ENCODE measurements around the gene CIB4.
A peak's percentile ranks its signal among the peaks of the same experiment; 100 is the strongest.

Gene CIB4

DNA sequence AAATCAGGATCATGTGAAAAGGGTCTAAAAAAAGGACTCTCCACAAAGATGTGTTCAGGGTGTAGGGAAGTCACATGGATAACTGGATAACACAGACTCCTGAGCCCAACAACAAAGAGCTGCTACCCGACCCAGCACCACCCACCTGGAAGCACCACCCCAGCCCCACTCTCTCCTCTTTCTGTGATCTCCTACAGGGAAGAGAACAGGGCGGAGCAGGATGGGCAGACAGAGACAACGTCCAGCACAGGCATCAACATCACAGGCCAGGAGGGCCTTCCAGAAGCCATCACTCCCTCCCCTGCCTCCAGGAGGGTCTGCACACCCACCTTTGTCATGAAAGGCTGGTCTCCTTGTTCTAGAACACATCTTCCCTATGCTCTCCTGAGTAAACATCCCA, 1.3 kb upstream of the CIB4 start:
- no peak for DNase-seq (ENCODE audit: low spot score)

DNA sequence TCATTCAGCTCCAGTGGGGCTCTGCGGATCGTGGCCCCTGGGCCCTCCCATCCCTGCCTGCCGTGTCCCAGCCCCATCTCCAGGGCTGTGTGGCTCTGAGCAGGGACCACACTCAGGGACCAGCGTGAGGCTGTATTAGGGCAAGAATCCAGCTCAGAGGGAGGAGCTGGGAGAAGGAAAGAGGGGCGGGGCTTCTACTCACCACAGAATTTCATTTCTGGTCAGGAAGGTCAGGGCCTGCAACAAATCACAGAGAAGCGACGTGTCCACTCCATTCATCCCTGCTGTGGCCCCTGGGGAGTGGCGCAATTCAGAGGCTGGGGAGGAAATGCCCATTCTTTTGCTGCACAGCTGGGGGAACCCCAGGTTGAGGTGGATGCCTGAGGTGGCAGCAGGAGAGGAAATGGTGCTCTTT, 828 bp downstream of the CIB4 start:
- peak; percentile 79 for DNase-seq (ENCODE audit: low spot score)

DNA sequence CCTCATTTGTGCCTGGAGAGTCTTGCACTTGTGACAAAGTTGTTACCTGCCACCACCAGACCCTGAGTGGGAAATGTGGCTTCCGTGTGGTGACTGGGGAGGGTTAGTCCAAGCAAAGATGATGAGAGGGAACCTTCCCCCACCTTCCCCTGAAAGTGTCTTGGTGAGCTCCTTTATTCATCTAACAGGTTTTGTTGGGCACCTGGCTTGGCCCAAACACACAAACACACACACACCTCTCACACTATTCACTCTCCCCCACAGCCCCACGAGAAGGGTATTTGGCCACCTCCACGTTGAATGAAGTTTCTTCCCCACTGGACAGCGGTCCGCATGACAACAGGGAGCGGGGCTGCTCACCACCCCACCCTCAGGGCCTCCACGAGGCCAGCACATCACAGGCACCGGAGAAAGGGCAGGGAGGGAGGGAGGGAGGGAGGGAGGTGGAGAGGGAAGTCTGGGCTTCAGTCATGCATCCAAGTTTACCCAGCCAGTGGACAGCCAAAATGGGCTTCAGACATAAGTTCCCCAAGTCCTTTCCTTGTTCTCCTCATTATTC, 1.4 kb downstream of the CIB4 start:
- no peak for DNase-seq (ENCODE audit: low spot score)

DNA sequence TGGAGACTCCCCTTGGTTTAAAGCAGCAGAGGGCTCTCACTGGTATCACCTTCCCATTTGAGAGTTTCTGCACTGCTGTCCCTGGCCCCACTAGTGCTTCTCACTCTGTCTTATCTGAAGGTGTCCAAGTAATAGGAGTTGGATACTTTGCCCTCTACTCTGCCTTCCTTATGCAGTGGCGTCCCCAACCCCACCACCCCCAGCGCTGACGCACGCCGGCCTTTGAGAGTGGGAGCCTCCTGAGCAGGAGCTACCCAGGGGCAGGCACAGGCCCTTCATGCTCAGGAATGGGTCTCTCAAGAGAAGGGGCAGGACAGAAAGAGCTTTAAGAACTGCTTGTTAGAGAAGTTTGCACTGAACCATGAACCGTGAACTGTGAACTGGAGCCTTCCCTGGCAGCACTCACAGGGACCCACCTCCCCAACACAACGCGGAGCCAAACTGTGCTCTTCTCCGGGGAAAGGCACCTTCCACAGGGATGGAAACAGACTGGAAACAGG, 3.3 kb downstream of the CIB4 start:
- no peak for DNase-seq (ENCODE audit: low spot score)

DNA sequence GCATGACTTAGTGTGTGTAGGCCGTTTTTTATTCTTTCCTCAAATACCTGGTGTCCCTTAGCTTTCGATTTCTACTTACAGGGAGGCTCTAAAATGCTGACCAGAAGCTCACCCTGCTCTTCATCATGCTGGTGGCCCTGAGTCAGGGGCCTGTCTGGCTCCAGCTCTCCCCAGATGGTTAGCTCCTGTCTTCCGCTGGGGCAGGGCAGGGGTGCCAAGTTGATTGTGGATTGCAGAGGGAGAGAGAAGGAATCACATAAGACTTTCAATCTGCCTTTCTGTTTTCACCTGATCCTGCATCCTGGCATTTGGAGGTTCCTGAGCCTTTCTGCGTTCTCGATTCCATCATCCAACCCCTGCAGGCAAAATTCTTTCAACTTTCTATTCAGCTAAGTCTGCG, 4.2 kb downstream of the CIB4 start:
- DNase-seq (ENCODE audit: low spot score) = no peak

DNA sequence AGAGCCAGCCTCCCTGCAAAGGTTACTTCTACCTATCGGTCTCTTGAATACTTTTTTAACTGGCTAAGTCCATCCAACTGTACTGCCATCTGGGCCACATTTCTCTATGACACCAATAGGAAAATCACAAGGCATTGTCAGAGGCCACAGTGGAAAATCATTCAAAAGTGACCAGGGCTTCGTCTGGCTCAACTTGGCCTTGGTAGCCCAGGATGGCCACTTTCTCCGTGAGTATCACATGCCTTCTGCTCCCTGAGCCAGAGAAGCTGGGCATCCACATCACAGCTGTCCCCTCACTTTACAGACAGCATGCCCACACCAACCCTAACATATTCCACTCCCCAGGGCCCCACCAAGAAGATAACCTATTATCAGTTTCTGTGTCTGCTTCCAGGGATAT, 5.8 kb downstream of the CIB4 start:
- no peak for DNase-seq (ENCODE audit: low spot score)

DNA sequence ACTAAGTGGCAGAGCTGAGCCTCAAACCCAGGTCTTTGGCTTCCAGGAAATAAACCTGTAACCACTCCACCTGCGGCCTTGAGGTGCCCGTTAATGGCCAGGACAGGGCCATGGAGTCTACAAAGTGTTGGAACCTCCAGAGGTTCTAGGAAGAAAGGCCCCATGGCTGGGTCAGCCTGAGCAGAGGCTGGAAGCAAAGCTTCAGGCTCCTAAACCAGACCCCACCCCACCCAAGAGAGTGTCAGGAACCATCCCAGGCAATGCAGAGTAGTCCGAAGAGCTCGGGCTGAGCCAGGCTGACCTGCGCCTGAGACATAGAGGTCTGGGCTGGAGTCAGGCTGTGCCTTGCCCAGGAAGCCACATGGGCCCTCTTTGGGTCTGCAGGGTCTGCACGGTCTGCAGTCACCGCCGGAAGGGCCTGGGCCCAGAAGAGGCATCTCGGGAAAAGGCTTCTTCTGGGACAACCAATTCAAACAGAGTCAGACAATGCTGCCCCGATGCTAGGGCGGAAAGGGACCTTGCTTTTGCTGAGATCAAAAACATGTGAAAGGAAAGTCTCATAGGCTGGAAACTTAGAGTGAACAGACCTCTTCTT, 6.4 kb downstream of the CIB4 start:
- DNase-seq (ENCODE audit: low spot score) = no peak

DNA sequence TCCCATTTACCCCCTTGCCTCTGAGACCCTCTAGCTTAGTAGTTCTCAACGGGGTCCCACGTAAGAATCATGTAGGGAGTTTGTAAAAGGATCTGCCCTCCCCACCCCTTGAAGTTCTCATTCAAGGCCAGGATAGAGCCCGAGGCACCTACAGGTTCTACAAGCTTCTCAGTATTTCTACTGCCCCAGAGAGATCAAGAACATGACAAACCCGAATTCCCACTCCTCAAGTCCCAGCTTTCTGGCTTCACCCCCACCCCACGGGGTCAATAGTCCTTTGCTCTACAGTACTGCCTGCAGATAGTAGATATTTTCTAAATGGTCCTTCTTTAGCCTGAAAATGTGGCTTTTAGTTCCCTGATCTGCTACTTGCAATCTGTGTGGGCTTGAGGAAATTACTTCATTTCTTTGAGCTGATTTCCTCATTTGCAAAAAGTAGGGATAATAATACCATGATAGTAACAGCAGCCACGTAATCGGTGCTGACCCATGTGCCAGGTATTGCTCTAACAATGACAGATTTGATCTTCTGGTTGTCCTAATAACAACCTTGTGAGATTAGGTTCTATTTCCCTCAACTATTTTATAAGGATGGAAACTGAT, 7.1 kb downstream of the CIB4 start:
- DNase-seq (ENCODE audit: low spot score) = no peak

DNA sequence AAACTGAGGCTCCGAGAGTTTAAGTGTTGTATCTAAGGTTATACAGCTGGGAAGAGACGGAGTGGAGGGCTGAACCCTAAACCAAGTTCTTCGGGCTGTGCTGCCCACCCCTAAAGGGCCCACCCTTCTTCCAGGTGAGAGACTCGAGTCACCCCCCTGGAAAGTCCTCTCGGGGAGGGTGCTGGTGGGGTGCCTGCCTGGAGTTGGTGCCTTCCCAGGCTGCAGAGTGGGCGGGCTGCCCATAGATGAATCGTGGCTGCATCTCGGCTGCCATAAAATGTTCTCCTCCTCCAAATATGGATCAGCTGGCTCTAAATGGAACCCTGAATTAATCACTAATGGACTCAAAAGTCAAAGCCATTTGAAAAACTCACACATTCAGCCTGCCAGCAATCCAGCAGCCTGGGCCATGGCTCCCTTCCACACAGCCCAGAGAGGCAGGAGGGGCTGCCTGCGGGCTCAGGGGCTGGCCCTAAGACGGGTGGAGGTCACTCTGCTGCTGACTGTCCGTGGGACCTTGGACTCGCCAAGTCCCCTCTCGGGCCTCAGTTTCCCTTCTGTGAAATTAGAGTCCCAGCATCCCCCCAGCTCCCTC, 7.7 kb downstream of the CIB4 start:
- no peak for DNase-seq (ENCODE audit: low spot score)

DNA sequence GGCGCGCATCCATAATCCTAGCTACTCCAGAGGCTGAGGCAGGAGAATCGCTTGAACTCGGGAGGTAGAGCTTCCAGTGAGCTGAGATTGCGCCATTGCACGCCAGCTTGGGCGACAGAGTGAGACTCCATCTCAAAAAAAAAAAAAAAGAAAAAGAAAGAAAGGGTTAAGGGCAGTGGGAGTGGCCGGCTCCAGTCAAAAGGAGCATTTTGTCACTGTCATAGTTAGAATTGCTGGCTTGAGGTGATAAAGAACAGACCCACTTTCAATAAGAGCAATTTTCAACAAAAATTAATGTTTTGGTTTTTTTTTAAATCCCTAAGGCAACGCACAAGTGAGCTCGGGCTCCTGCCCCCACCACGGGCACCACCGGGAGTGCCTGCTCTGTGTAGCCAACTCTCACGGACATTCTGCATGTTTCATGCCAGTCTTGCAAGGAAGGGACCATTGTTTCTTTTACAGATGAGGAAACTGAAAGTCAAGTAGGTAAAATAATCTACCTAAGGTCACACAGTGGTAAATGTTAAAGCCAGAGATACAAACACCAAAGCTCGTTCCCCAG, 8.5 kb downstream of the CIB4 start:
- no peak for DNase-seq (ENCODE audit: low spot score)

DNA sequence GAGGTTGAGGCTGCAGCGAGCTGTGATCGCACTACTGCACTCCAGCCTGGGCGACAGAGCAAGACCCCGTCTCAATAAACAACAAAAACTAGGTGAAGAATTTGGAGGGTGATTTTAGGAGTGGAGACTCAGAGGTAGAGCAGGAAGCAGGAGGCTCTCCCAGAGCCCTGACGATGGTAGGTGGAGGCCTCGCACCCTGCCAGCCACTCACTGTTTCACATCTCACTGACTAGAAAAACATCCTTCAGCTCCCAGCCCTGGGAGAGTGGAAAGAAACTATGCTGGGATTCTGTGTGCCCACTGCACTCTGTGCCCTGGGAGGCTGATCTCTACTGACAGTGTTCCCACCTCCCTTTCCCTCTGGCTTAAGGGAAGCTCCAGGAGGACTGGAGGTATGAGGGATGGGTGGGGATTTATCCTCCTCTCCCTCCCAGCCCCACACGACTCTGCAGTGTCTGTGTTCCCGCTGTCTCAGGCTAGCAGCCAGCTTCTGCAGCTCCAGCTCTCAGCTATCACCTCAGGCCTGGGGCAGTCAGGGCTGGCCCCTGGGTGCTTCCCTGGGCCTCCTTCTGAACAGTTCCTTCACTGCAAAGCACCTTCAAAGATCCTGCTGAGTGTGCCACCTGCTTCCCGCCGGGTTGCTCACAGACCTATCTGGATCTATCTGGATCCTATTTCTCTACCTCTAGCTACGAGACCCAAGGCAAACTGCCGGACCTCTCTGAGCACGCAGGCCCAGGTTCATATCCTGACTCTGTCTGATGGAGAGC, 9.6 kb downstream of the CIB4 start:
- DNase-seq (ENCODE audit: low spot score) = no peak

DNA sequence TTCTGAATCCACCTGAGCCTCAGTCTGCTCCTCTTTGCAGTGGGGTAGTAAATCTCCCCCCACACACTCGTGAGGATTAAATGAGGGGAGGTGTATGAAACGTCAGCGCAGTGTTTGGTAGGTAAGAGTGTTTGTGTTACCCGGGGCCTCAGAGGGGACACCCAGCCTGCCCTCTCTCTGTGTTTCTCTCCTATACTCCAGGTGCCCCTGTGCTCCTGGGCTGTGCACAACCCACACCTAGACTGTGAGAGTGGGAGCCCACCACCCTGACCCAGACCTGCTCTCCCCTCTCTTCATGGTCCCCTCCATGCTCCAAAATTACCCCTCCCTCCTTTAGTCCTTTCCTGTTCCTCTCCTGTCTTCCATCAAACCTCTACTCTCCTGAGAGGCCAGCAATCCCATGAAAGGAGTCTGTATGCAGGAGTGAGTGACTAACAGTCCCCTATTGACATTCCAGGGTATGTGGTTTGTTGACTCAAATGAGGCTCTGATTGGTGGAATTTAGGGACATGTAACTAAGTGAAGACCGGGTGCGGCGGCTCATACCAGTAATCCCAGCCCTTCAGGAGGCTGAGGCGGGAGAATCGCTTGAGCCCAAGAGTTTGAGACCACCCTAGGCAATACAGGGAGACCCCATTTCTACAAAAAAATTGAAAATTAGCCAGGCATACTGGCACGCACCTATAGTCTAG, 10.4 kb downstream of the CIB4 start:
- DNase-seq (ENCODE audit: low spot score) = peak; percentile 49

DNA sequence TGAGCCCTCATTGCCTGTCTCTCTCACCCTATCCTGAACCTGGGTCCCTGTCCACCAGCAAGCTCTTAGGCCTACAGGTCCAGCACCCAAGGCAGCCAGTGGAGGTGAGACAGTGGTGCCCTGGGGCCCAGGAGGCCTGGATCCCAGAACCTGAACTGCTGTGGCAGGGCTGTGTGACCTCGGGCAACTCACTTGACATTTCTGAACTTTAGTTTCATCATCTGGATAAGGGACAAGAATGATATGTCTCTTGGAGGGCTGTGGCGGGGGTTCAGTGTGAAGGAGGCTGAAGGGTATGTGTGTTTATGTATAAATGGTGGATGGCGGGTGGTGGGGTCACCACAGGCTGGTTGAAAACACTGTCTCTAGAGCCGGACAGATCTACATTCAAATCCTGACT, 10.9 kb downstream of the CIB4 start:
- no peak for DNase-seq (ENCODE audit: low spot score)

DNA sequence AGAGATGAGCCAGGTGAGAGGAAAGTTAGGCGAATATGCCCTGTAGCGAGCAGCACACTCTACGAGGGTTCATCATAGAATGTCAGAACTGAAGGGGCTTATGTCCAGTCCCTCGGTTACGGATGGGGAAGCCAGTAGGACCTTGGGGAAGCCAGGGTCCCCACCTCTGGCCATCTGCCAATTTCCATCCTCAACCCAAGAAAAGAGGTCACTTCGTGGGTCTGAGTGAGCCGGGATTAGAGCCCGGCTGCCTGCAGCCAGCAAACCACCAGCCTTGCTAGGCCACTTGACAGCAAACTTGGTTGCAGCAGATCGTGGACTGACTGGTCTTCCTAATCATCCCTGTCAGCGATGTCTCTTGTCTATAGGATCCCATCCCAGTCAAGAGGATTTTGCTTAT, 11.4 kb downstream of the CIB4 start:
- no peak for DNase-seq (ENCODE audit: low spot score)

DNA sequence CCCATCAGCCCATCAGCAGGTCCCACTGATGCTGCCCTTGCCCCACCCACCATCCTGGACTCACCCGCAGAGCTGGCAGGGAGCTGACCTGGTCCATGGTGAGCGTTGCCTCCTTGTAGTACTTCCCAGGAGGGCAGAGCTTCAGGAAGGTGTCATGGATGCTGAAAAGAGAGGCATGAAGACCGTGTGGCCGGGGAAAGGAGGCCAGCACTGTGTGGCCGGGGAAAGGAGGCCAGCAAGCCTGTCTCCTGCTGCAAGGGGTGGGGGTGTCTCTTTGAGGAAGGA, 11.9 kb downstream of the CIB4 start:
- no peak for DNase-seq (ENCODE audit: low spot score)

DNA sequence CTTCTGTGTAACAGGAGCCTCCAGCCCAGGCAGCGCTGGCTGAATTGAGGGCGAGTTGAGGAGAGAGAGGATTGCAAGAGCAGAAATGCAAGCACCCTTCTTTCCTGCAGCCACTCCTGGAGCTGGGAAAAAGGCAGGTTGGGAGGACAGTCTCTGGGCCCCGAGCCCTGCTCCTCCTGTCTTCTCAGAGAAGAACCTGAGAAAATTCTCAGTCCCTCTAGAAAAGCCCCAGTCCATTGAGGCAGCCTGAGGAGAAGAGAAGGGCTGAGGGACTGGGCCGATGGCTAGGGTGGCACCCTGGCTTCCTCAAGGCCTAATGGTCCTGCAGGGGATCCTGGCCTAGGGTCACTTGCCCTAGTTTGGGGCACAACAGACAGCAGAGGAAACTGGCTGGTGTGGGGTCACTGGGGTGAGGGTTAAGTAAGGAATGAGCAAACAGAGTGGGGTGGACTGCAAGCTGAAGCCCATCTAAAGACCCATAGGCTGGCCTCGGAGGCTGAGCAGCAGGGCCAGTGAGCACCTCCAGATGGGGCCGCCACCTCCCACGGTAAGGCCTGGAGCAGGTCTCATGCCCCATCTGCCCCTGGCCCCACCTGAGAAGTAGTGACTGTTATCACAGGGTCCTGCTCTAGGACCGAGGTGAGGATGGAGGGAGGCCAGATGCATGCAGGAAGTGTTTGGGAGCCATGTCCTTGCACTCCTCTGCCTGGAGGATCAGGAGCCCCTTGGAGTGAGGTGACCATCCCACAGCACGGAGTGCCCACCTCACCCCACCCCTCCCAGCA, 12.4 kb downstream of the CIB4 start:
- no peak for DNase-seq (ENCODE audit: low spot score)

DNA sequence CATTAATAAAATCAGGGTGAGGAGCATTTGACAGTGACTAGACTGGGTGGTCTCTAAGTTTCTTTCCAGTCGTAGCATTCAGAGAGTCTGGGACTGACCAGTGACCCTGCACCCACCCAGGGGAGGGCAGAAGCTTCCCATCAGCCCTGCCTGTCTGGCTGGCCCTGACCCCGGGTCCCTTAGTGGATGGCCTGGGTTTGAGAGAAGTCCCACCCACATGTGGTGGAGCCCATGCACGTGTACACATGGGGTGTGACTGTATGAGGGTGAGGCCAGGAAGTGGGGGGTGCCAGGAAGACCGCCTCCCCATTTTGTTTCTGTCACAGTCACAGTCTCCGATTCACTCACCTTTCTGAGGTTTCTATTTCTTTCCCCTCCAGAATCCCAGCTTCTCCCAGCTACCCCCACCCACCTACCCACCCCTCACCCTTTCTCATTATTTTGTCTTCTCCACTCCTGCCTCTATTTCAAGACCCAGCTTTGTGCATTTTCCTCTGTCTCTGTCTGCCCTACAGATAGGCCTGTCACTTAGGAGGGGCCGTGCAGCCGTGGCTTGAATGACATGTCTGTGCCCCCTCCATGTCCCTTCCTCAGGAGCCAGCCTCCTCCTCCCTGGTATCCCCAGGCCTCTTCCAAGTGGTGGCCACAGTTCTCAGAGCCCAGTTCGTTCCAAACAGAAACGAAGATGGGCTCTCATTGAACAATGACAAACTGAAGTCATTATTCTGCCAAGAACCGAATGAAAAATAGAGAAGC, 13.6 kb downstream of the CIB4 start:
- DNase-seq (ENCODE audit: low spot score) = no peak

DNA sequence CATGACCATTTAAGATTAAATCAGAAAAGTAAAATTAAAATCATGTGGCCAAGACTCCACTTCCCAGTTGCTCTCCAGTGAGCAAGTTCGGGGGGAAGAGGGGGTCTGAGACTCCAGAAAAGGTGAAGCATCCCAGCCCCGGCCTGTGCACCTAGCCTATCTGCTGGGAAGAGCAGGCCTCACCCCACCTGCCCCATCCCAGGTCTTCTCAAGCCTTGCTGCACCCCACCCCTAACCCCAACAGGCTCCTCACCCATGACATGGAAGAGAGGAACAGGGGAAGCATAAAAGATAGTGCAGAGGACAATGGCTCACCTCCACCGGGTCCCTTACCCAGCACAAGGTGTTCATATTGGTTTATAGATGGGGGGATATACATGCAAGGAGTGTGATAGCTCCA, 14.6 kb downstream of the CIB4 start:
- DNase-seq (ENCODE audit: low spot score) = no peak

DNA sequence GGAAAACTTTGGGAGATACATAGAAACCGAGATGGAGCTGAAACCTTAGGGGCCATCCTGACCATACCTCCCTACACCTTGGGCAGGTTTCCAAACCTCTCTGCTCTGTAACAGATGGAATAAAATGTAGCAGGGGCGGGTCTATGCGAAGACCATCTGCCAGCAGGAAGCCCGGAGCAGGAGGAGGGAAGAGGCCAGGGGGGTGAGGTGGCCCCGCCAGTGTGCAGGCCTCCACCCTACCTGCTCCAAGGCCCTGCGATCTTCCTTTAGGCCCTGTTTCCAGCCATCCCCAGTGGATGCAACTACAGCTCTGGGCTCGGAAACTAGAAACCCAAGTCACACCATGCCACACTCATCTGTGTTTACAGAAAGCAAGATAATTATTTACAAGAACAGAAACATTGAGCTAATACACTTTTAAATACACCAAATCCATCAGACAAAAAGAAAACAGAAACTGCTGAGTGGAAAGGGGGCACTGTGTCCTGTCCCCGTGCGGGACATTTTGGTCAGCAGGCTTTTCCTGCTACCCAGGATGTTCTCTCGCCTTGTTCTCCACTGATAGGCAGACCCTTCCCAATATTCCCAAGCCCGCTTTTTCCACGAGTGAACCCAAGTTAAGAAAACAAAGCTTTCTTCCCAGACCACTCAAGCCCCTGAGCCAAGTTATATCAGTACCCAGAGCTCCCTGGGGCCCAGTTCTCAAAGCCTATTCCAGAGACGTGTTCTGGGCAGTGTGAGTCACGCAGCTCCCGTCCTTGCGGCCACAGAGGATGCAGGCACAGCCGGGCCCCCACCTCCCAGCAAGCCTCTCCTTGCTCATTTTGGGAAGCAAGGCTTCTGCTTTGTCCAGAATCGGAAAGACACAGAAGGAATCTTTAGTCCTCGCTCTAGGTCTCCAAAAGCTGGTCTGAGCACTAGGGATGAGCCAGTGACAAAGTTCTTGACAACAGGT, 17.3 kb downstream of the CIB4 start:
- DNase-seq (ENCODE audit: low spot score) = no peak
